C1 segment of cervical spinal cord (tissue), 14 donors: ENCODE data around the gene BMPER.

Experiments
- DNase-seq, 14 donors: peaks; one replicate each; lab custom pipeline; 2025; lab: John Stamatoyannopoulos, UW

The BMPER gene

DNA sequence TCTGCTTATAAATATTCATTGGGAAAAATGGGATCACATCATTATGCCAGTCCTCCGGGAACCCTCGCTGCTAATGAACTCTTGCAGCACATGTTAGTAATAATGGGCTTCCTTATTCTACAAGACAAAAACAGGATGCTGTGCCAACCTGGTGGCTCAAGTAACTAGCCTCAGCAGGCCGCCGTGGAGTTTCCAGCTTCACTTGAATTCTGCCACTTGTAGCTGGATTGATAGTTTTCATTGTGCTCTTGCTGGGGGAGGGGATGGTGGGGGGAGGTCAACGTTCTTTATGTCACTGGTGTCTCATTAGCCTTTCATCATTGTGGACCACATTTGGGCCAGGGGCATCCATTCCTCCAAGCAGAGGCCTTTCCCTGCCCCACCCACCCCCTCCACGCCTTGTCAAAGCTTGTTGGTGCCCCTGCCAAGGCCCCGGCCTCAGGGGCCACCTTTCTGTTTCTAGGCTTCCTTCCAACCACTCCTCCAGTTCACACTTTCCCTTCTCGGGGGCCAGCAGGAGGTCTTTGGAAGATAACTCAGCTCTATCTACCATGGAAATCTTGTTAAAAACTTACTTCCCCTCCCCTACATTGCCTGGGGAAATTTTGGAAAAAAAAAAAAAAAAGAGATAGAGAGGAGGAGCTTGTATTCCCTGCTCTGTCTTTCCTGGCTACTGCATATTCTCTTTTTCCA lies 153.9 kb downstream of the BMPER start:
- DNase-seq: peak in 8 of 14 donors; percentile 5 to 58 (median 20)

DNA sequence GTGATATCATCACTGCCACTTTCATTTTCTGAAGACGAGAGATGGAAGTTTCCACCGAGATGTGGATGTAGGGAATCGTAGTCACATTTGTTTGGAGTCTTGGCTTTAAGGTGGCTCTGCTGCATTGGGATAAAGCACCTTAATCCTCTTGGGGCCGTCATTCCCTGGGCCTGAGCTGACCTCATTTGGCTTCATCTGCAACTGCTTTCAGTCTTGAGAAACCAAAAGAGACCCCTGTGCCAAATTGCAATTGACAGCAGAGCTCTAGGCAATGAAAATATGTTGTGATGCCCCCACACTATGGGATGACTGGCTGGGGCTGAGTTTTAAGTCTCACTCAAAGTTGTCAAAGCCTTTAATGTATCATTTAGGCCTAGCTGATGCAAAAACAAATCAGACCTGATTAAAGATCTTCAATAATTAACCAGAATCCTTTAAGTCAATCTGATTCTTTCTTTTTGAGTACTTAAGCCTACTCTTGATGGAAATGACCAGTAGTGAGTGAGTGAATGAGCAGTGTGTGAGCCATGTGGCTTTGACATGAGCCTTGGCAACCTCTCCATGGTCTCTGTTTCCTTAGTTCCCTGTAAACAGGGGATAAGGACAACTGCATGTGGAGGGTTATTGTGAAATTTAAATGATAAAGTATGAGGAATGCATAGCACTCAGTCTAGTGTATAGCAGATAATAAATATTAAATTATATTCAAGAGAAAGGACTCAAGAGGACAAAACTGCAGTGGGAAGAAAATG lies 155.0 kb downstream of the BMPER start:
- no peak for DNase-seq

- no peak for DNase-seq
Observed at GRCh38 chr7:34061149-34061548, 155.8 kb downstream of the BMPER start.

GRCh38 chr7:34062341-34062740 lies 157.0 kb downstream of the BMPER start:
- no peak for DNase-seq

DNA sequence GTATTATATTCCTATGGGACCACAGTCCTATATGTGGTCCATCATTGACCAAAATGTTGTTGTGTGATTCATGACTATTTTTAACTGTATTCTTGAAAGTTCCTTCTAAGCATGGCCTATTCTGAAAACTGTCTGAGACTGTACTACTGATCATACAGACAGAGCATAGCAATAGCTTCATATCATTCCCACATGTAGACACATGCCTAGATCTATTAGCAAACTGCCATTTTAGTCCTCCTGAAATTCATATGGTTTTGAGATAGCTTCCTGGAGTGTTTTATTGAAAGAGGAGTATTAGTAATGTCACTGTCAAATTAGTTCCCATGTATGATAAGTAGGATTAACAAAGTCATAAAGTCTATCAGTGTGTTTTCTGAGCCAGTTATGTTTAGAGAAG lies 157.5 kb downstream of the BMPER start:
- no peak for DNase-seq

DNA sequence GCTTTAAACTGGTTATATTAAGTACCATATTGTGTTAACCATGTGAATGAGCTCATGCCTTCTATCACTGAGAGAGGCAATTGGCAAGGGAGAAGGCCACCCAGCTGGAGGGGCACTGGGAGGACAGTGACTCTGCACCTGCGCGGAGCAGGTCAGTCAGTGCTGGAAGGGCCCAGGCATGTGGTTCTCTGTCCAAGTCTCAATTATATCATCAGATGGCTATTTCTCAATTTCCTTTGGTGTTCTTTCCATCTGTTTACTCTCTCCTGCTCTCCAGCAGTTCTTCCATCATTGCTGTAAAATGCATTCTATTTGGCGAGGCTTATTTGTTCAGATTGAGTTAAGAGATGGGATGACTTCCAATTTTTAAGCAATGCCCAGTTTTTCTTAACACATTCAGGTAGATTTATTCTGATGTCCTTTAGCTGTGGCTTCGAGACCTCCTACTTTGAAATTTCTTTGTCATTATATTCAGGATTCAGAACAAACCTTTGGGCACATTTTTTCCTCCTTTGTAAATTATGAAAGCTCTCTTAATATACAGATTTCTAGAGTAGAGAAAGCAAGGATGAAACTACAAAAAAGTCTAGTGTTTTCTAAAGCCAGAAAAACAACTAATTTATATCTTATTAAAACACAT lies 159.3 kb downstream of the BMPER start:
- peak in 3 of 14 donors; percentile 9 to 98 (median 49) for DNase-seq

GRCh38 chr7:34066411-34066810 lies 161.1 kb downstream of the BMPER start:
- peak in 1 of 14 donors; percentile 18 for DNase-seq

- DNase-seq: no peak
Observed at GRCh38 chr7:34067005-34067778, 161.9 kb downstream of the BMPER start.

DNA sequence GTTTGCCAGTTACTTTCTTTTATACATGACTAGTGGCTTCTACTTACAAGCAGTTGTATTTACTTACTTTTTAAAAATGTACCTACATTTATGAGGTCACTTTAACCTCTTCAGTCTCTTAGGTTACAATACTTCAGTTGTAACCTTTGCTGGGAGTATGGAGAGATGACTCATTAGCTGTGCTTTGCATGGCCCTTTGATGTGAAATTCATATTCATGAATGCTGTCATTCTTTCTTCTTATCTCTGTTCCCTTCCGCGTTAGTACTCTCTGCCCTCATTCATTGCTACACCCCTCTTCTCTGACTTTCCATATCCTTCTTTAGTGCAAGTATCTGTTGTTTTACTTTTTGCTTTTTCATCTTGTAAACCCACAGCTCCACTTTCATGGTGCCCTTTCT lies 164.3 kb downstream of the BMPER start:
- DNase-seq: no peak

DNA sequence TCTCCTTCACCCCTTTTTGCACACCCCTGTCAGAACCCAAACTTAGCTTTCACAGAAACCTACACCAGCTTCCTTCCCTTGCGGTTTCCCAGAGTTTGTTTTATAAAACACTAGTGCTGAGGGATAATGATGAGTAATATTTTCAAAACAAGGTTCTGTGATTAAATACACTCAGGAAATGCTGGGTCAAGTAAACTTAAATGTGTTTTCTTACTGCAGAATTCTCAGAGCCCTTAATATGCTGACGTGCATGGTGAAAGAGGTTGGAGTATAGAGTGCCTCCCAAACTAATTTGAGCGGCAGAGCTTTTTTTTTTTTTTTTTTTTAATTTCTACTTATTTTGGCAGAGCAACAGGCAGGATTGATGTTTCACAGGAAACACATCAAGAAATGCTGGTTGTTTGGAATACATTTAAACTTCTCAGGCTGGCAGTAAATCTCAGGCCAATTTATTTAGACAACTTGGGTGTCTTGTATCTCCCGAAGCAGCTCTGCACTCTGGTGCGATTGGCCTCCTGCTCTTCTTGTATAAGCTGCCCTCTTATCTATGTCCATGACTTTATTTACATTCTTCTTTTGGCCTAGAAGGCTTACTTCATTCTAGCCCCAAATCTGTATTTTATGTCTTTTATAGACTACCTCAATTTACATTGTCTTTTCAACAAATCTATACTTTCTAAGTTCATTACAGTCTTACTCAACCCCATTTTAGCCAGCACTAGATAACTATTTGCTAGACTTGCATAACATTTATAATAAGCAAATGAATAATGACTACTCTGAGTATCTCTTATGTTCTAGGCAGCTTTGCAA lies 165.4 kb downstream of the BMPER start:
- DNase-seq: no peak

- peak in 1 of 14 donors; percentile 19 for DNase-seq
Observed at GRCh38 chr7:34073676-34074075, 168.3 kb downstream of the BMPER start.

DNA sequence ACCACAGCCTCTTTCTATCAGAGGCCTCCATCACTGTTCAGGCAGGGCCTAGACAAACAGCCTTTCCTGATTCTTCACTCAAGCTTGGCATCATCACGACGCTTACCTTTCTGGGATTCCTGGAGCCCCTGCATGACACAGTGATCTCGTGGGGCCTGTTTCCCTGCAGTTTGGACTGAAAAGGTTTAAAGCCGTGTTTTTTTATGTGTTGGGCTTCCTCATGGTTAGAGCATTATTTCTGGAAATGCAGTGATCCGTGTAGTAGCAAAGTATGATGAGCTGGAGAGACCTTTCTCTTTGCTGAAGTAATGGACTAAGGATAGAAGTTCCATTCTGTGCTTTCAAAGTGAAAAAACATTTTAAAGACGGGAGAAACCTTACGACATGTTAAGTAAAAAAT lies 169.1 kb downstream of the BMPER start:
- no peak for DNase-seq

DNA sequence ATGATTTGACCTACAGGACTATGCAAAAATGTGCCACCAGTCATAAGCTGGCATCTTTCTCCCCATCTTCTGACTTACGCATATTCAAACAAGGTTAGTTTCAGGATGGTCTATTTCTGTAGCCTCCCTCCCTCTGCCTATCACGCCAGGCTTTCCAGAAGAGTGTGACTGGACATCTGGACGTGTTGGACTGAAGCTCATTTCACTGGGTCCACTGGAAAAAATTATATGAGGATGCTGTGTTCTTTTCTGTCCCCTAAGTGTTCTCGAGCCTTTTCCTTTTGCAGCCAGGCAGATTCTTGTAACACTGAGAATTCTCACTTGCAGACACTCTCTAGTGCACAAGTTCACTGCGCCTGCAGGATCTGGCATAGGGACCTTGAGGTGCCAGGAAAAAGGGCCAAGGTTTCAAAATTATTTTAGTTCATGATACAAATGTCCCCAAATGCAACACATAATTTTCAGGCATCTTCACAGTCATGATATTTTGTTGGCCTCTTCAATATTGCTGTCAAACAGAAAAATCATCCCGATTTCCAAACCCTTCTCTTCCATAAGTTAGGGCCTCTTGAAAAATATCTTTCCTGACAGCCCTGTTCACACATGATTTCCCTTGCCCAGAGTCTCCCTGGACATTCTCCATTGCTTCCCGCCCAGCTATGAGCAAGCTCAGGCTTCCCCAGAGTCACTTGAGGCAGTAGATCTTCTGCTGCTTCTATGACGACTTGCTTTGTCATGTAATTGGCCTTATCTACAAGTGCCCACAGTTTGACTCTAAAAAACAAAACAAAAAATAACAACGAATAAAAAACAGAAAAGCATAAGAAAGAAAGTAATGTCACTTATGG lies 170.4 kb downstream of the BMPER start:
- peak in 1 of 14 donors; percentile 17 for DNase-seq

GRCh38 chr7:34077168-34077567 lies 171.8 kb downstream of the BMPER start:
- DNase-seq: no peak

- no peak for DNase-seq
Observed at GRCh38 chr7:34078864-34079263, 173.5 kb downstream of the BMPER start.

GRCh38 chr7:34080513-34080912 lies 175.2 kb downstream of the BMPER start:
- no peak for DNase-seq

DNA sequence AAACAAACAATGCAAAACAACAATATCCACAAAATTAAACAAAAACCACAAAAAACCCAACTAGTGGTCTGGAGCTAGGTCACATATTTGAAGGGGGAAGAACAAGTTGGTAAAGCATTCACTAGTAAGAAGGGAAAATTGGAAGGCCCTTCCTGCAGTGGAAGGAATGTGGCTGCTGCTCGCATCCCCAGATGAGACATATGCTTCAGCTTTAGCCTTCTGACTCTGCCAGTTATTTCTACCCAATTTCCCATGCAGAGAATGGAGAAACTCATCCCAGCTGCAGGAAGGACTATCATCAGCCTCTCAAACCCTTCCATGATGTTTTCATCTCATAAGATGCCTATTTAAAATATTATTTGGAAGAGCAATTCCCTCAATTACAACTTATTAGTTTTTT lies 176.6 kb downstream of the BMPER start:
- DNase-seq: no peak

GRCh38 chr7:34083440-34083839 lies 178.1 kb downstream of the BMPER start:
- DNase-seq: no peak

DNA sequence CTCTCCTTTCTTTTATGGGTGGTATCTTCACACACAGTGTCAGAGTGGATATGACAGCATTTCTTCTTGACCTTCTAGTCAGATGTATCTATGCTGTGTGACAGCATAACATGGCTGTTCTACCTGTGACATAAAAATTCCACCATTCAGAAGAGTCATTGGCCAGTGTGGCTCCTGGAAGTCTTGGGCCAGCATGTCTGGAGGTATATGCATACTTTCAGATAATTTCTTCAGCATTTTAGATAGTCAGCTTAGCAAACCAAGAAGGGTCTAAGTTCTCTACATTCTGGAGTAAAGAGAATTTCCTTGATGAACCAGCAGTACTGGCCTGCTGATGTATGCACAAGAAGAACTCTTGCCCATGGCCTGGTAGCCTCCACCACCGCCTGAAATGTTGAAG lies 179.3 kb downstream of the BMPER start:
- DNase-seq: no peak

GRCh38 chr7:34086064-34086463 lies 180.7 kb downstream of the BMPER start:
- DNase-seq: no peak
